HG03457 (cell line): ENCODE measurements around the gene LMTK3.

ENCODE experiments used
- ATAC-seq: cut with Tn5 transposase; IDR thresholded peaks from one replicate; pipeline ENCODE4 v1.9.1; 2021; ENCODE audit warnings: moderate number of reproducible peaks; ENCODE audit not compliant: unreplicated experiment

Gene LMTK3

DNA sequence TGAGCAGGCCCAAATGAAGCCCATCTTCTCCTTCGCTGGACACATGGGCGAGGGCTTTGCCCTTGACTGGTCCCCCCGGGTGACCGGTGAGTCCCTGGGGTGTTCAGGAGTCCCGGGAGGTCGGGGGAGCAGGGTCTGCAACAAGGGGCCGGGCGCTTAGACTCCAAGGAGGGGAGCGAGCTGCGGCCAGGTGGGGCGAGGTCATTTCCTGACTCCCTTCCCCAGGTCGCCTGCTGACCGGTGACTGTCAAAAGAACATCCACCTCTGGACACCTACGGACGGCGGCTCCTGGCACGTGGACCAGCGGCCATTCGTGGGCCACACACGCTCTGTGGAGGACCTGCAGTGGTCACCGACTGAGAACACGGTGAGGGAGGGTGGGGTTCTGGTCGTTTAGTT, 61.2 kb downstream of the LMTK3 start:
- ATAC-seq: no peak

DNA sequence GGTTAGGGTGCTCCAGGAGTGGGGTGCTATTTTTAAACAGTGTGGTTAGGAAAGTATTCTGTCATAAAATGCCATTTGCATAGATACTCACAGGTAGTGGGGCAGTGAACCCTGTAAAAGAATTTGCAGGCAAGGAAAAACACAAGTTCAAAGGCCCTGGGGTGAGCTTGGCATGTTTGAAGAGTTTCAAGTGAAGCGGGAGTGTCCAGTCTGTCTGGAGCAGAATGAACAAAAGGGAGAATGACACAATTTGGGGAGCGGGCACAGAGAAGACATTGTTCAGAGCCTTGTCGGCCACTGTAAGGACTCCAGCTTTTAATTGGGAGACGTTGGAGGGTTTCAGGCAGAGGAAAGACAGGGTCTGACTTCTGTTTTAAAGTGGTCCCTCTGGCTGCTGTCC, 63.1 kb downstream of the LMTK3 start:
- ATAC-seq: no peak

DNA sequence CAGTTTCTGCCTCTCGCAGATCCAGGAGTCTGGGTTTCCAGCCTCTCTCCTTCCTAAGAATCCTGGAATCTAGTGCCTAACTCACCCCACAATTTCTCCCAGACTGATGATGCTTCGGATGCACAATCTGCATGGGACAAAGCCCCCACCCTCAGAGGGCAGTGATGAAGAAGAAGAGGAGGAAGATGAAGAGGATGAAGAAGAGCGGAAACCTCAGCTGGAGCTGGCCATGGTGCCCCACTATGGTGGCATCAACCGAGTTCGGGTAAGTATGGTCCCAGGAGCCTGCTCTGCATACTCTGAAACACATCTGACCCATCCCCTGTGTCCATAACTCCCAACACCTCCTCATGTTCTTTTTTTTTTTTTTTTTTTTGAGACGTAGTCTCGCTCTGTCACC, 65.1 kb downstream of the LMTK3 start:
- ATAC-seq: no peak

DNA sequence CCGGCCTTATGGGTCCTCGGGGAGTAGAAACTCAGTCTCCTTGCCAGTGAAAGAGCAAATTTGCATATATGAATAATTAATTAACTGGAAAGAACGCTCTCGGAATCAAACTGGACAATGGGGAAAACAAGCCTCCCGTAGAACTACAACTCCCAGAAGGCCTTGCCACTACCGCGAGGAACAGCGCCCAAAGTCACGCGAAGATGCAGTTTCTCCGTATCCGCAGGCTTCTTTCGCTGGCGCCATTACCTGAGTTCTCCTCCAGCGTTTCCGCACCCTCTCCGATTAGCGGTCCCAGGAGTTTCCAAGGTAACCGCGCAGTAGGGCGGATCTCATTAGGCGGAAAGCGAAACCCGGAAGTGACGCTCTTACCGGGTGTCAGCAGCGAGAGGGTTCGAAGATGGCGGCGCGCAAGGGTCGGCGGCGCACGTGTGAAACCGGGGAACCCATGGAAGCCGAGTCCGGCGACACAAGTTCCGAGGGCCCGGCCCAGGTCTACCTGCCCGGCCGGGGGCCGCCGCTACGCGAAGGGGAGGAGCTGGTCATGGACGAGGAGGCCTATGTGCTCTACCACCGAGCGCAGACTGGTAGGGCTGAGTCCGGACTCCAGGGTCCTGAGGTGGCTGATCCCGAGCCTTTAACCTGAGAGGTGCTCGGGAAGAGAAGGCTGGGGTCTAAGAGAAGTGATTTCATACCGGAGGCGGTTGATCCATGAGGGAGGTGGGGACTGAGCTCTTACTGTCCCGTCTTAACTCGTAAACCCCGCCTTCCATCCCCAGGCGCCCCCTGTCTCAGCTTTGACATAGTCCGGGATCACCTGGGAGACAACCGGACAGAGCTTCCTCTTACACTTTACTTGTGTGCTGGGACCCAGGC, 65.8 kb downstream of the LMTK3 start, which contains the start of gene GRWD1:
Gene GRWD1, plus strand, starts transcription at position 378 of the 876 bp plus-strand sequence. Its CDS starts 23 bp downstream, at position 401.
- ATAC-seq: peak; percentile 63

DNA sequence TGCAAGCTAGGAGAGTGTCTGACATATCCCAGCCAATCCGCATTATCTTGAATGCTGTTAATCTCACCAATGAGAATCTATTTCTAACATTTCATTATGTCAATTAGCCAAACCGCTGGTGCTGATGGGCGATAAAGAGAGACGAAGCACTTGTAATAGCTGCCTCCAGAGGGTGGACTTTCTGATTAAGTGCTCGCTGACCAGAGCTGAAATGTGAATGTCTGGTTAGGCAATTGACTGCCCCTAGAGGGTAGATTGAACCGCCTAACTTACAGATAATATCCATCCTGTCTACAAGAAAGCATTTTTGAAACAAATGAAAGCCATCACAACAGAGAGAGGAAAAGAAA, 66.4 kb downstream of the LMTK3 start:
- ATAC-seq: peak; percentile 13

DNA sequence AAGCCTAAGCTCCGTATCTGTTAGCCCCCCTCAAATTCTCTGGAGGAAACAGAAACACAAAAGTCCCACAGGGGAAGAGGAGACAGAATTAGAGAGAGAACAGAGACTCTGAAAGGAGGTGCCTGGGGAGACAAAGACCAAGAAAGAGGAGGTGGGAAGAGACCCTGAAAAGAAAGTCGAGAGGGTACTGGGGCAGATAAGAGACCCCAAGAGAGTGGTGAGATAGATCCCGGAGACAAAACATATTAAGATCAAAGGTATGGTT, 66.8 kb downstream of the LMTK3 start:
- no peak for ATAC-seq

DNA sequence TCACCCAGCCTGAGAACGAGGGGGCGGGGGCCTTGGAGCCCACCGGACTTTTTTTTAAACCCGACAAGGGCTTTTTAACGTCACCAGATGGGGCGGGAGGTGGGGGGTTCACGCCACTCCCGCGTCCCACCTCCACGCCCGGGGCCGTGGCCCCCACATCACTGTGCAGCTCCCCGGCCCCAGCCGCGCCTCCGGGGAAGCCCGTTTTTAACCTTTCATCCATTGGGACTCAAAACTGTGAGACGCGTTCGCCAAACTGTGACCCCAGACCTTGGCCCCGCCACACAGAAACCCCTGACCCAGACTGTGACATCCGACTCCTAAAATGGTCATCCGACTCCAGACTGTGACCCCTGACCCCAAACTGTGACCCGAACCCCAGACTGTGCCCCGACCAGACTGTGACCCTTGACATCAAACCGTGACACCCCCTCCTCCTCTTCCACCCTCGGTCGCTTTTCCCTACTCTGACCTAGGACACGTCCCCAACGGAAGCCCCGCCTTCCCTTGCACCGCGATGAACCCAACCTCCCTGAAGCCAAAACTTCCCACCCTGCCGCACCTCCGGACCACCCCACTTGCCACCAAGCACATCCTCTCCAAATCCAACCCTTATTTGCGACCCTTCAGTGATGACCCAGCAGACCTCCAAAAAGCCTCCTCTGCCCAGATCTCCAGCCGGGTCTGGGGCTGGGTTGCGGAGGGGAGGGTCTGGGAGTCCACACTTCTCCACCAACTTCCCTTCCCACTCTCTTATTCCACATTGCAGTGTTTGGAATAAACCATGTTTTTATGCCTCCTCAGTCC, 67.3 kb downstream of the LMTK3 start:
- no peak for ATAC-seq

DNA sequence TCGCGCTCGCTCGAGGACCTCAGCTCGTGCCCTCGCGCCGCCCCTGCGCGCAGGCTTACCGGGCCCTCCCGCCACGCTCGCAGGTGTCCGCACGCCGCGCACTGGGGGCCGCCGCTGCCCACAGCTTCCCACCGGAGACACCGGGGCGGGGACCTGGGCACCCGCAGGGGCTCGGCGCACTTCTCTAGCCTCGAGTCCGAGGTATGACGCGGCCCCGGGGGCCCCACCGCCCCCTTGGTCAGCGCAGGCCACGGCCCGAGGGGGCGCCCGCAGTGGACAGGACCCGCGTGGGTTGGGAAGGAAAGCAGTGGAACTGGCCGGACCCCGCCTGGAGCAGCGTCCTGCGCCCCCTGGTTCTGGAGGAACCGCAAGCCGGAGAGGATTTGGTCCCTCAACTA, 67.9 kb downstream of the LMTK3 start:
- ATAC-seq: no peak

DNA sequence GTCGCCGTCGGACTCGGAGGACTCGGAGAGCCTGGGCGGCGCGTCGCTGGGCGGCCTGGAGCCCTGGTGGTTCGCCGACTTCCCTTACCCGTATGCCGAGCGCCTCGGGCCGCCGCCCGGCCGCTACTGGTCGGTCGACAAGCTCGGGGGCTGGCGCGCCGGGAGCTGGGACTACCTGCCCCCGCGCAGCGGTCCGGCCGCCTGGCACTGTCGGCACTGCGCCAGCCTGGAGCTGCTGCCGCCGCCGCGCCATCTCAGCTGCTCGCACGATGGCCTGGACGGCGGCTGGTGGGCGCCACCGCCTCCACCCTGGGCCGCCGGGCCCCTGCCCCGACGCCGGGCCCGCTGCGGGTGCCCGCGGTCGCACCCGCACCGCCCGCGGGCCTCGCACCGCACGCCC, 68.4 kb downstream of the LMTK3 start:
- ATAC-seq: no peak

DNA sequence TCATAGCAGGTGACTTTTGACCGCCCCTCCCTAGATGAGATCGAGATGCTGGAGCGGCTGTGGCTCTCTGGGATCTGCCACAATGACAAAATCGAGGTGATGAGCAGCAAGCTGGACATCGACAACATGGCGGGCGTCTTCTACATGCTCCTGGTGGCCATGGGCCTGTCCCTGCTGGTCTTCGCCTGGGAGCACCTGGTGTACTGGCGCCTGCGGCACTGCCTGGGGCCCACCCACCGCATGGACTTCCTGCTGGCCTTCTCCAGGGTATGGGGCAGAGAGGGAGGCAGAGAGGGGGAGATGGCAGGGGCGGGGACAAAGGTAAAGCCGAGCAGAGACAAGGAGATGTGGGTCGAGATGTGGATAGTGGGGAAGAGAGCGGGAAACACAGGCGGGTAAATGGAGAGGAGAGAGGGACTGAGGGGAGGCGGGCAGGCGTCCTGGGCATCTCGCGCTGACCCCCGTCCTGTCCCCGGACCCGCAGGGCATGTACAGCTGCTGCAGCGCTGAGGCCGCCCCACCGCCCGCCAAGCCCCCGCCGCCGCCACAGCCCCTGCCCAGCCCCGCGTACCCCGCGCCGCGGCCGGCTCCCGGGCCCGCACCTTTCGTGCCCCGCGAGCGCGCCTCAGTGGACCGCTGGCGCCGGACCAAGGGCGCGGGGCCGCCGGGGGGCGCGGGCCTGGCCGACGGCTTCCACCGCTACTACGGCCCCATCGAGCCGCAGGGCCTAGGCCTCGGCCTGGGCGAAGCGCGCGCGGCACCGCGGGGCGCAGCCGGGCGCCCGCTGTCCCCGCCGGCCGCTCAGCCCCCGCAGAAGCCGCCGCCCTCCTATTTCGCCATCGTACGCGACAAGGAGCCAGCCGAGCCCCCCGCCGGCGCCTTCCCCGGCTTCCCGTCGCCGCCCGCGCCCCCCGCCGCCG, 69.3 kb downstream of the LMTK3 start:
- no peak for ATAC-seq

DNA sequence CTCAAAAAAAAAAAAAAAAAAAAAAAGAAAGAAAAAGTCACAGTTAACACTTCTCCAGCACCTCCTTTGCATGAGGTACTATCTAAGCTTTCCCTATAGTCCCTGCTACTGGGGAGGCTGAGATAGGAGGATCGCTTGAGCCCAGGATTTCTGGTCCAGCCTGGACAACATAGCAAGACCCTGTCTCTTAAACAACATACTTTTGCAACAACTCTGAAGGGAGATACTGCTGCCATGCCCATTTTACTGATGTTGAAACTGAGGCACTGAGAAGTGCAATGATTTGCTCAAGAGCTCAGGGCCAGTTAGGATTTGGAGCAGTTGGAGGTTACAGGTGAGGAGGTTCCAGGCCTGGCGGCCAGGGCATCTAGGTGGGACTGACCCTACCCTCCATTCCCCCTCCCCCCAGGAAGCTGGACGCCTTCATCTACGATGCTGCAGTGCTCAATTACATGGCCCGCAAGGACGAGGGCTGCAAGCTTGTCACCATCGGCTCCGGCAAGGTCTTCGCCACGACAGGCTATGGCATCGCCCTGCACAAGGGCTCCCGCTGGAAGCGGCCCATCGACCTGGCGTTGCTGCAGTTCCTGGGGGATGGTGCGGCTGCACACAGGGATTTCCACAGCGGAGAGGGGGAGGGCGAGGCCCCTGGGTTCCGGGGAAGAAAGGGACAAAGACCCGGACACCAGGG, 70.1 kb downstream of the LMTK3 start:
- ATAC-seq: no peak

DNA sequence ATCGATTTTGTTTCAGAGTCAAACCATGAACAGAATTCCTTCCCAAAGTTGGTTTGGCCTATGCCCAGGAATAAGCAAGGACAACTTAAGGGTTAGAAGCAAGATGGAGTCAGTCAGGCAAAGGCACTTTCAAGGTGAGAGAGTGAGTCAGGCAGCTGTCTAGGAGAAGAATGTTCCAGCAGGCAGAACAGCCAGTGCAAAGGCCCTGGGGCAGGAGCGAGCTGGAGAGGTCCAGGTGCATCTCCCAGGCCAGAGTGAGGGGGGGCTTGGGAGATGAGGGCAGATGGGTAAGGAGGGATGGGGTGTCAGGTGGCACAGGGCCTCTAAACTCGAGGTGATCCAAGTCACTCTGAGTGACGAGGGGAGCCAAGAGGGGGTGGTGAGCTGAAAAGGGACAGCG, 75.0 kb downstream of the LMTK3 start:
- no peak for ATAC-seq
